HFF-Myc (cell line): ENCODE data around the gene PRSS22.

ENCODE experiments used
- DNase-seq: peaks from one replicate; pipeline ENCODE4 v3.0.0-alpha.2; 2011; ENCODE audit warnings: low read depth; ENCODE audit errors: extremely low read depth
- H3K4me3 ChIP-seq: replicated peaks from 2 replicates; pipeline ENCODE4 v1.5.1; 2011; ENCODE audit warnings: low read depth, mild to moderate bottlenecking, control low read depth, low read length
- TF ChIP-seq, protein P1 (sequence below): IDR thresholded peaks from 2 replicates; pipeline ENCODE4 v1.5.1; 2012; ENCODE audit warnings: mild to moderate bottlenecking, low read depth, low read length, control low read depth; ENCODE audit errors: missing control alignments

PRSS22 gene

DNA sequence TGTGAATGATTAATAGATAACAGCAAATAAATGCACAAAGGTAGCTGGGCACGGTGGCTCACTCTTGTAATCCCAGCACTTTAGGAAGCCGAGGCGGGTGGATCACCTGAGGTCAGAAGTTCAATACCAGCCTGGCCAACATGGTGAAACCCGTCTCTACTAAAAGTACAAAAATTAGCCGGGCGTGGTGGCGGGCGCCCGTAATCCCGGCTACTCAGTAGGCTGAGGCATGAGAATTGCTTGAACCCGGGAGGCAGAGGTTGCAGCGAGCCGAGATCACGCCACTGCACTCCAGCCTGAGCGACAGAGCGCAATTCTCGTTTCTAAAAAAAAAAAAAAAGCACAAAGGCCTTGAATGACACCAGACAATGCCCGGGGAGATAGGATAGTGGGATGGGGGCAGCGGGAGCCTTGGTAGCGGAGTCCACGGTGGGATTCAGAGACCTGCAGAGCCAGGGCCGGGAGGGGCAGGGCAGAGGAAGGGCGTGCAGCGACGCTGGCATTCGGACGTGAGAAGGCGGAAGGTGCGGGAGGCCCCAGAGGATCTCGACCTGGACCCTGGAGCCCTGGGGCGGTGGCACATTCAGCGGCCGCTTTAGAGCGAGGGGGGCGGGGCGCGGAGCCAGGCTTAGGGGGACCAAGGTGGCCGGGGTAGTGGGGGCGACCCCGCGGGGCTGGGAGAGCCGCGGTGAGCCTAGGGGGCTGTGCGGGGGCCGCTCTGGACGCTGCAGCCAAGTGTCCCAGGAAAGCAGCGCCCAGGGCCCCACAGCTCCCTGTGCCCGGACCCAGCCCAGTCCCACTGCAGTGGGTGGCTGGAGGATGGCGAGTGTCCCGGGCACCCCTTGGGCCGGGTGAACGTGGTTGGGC lies 24.0 kb upstream of the PRSS22 start:
- DNase-seq = no peak
- peak overlapping the region; percentile 83 for H3K4me3 ChIP-seq
- TF ChIP-seq, protein P1, sequence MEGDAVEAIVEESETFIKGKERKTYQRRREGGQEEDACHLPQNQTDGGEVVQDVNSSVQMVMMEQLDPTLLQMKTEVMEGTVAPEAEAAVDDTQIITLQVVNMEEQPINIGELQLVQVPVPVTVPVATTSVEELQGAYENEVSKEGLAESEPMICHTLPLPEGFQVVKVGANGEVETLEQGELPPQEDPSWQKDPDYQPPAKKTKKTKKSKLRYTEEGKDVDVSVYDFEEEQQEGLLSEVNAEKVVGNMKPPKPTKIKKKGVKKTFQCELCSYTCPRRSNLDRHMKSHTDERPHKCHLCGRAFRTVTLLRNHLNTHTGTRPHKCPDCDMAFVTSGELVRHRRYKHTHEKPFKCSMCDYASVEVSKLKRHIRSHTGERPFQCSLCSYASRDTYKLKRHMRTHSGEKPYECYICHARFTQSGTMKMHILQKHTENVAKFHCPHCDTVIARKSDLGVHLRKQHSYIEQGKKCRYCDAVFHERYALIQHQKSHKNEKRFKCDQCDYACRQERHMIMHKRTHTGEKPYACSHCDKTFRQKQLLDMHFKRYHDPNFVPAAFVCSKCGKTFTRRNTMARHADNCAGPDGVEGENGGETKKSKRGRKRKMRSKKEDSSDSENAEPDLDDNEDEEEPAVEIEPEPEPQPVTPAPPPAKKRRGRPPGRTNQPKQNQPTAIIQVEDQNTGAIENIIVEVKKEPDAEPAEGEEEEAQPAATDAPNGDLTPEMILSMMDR = no peak

DNA sequence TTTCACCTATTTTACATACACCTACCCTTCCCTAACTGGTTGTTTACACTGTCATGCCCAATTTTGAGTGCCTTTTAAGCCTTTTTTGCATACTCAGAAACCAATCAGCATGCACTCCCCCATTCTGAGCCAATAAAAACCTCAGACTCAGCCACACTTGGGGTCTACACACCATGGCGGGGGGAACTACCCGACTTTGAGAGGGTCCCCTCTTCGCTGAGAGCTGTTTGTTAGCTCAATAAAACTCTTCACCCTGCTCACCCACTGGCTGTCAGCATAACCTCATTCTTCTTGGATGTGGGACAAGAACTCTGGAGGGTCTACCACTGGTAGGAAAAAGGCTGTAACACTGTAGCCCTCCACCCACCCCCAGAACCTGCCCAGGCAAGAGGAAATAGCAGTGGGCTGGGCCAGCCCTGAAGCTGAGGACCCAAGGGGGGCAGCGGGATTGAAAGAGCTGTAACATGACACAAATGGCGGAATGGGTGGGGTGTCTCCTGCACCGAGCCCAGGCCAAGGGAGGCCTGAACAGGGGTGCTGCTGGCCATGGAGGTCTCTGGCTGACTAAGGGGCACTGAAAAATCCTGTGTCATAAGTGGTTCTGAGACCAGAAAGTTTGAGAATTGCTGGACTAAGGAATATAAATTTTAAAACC lies 22.0 kb upstream of the PRSS22 start:
- TF ChIP-seq, protein P1 = no peak
- H3K4me3 ChIP-seq = no peak overlapping the region
- no peak for DNase-seq

DNA sequence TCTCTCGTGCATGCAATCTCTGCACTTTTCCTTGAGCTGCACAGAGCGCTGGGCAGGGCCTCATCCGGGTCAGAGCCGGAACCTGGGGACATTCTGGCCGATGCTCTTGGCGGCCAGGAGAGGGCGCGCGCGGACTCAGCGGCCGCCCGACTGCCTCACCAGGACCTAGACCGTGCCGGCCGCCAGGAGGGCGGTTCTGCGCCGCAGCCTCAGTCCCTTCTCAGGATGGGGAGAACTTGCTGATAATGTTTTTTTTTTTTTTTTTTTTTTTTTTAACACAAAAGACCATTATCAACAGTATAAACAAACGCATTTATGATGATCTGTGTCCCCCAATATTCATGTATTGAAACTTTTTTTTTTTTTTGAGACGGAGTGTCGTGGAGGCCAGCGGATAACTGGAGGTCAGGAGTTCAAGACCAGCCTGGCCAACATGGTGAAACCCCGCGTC lies 17.0 kb upstream of the PRSS22 start:
- TF ChIP-seq, protein P1 = peak; percentile 93
- DNase-seq = peak; percentile 27
- no peak overlapping the region for H3K4me3 ChIP-seq

DNA sequence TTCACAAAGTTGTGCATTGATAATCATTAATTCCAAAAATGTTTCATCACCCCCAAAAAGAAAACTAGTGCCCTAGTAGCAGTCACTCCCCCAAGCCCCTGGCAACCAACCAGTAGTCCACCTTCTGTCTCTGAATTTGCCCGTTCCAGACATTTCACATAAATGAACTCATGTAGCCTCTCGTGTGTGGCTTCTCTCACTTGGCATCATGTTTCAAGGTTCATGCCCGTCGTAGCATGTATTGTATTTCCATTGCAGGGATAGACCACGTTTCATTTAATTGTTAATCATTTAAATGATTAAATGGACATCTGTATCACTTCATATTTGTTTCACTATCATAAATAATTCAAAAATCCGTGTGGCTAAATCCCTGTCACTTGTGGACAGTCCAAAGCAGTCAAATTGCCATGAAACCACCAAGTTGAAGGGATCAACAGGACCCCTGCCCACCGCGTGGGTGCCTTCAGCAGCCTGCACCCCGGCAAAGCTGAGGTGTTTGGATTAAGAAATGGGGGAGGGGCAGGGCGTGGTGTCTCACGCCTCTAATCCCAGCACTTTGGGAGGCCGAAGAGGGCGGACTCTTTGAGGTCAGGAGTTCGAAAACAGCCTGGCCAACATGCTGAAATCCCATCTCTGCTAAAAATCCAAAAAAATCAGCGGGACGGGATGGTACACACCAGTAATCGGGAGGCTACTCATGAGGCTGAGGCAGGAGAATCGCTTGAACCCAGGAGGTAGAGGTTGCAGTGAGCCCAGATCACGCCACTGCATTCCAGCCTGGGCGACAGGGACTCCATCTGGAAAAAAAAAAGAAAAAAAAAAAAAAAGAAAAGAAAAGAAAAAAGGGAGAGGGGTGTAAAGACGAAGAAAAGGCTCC lies 16.3 kb upstream of the PRSS22 start:
- no peak for DNase-seq
- TF ChIP-seq, protein P1 = no peak
- H3K4me3 ChIP-seq = no peak overlapping the region

DNA sequence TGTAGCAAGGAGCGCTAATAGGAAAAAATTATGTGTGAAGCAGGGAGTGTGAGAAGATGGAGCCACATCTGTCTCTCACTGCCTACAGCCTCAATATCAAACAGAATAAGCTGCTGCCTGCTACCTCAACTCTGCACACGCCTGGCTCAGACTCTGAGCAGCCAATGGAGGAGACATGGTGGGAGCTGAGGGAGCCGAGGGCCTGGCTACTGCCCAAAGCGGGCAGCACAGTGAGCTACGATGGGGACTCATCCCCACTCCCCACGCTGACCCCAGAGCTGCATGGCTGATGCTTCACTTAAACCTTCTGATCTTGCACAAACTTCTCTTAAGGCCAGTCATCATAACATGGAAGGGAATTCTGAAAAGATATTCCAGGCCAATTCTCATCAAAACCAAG lies 14.0 kb upstream of the PRSS22 start:
- no peak overlapping the region for H3K4me3 ChIP-seq
- TF ChIP-seq, protein P1 = no peak
- no peak for DNase-seq

DNA sequence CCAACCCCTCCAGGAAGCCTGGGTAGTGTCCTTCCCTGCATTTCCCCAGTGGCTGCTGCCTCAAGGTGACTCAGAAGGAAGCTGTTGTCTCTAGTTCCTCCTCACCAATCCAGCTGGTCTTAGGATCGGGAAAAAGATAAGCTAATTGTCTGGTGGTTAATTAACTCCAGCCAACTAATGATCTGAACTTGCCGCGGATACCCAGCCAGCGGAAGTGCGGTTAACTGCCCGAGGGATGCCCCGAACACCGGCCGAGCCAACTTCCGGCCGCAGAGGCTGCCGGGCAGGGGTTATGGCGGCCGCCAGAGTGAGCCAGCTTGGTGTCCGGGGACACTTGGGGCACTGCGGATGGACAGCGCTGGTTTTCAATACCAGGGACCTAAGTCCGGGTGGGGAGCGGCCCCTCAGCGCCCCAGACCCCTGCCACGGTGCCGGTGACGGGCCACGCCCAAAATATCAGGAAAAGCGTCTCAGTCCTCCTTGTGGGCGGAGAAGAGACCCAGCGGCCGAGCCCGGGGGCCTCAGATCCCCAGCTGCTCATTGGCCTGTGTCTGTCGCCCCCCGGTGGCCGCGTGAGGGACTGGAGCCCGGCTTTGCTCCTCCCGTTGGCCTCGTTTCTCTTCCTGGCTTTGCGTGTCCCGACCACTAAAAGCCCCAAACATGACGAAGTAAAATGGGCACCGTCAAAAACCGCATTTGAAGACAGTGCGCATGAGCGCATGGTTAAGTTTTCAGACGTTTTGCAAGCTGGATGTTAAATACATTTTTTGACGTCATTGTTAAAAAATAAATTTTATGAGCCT lies 10.2 kb upstream of the PRSS22 start:
- TF ChIP-seq, protein P1 = peak; percentile 93
- peak overlapping the region; percentile 54 for H3K4me3 ChIP-seq
- peak; percentile 82 for DNase-seq
